ENCODE results near the gene GABRG3.
A peak's percentile ranks its signal among the peaks of the same experiment; 100 is the strongest.

GABRG3 gene

DNA sequence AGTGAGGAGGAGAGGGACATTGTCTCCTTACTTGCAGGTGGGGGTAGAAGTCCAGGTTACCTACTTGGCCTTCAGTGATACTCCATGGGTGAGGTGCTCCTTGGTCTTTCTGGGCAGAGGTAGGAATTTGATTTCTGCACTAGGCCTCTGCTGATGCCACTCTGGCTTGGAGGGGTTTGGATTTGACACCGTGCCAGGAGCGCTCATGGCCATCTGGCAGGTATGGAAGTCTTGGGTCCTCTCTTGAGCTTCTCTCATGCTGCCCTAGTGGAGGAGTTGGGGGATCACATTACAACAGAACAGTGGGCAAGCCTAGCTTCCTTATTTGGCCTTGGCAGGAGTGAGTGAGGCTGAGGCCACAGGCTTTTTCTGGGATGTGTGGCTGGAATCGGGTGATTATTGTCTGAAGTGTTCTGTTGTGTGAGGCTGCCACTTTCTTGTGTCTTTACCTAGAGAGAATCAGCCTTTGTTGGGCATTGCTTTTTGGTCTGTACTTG, 525.0 kb downstream of the GABRG3 start:
- DNase-seq (ENCODE audit: low read depth in 2 of 2) = no peak

DNA sequence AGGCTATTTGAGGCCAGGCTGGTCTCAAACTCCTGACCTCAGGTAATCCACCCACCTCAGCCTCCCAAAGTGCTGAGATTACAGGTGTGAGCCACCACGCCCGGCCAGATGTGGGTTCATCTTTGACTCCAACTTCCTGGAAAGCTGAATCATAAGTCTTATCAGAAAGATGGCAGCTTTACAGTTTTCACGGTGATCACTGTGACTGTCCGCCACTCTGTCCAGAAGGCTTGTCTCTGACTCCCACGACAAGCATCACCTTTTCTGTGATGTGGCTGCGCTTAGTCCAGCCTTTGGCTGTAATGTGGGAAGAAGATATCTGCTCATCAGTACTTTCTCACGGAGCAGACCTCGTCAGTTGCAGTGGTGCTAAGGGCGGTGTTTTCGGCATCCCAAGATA, 527.7 kb downstream of the GABRG3 start:
- DNase-seq (ENCODE audit: low read depth in 2 of 2) = no peak

DNA sequence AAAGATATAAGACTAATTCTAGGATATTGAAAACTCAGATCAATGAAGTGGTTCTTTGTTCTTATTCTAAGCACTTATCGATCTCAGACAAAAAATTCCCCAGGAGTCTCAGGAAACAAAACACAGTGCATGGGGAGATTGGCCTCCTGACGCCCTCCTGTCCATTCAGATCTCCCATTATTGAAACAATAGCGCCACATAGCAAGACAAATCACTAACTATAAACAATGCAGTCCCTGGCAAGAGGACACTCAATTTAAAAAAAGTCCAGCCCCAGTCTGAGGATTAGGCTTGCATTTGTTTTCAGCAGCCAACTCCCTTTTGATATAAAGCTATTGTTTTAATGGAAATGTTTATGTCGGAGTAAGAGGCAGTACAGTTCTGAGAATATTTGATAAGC, 528.2 kb downstream of the GABRG3 start:
- no peak for DNase-seq (ENCODE audit: low read depth in 2 of 2)

DNA sequence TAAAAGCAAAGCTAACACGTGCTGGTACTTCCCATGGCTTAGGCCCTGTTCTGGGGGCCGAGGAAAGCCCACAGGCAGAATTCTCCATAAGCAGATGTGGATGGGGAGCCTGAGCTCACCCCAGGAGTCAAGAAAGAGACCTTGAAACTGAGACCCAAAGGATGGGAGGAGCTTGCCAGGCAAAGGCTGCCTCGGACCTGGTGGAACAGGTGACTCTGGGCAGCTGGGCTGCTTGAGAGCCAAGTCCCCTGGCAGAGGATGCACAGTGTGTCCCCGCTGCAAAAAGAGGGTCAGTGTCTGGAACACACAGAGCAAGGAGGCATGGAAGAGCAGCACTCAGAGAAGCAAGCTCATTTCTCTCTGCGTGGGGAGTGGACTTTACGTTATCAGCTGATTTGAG, 528.7 kb downstream of the GABRG3 start:
- DNase-seq (ENCODE audit: low read depth in 2 of 2) = no peak

DNA sequence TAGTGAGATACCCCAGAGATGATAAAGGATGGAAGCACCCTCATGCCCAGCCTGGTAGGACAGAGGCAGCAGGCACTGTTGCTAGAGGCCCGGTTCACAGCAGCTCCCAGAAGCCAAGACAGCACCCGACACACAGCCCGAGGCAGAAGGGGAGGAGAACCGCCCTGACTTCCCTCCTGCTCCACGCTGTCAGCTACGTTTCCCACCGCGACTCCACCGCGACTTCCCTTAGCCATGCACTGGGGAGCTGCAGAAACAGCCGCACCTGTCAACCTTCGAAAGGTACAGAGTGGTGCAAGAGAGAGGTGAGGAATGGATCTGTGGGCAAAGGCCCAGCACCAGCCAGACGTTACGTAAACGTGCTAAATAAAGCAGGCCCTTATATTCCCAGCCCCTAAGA, 529.2 kb downstream of the GABRG3 start:
- no peak for DNase-seq (ENCODE audit: low read depth in 2 of 2)

DNA sequence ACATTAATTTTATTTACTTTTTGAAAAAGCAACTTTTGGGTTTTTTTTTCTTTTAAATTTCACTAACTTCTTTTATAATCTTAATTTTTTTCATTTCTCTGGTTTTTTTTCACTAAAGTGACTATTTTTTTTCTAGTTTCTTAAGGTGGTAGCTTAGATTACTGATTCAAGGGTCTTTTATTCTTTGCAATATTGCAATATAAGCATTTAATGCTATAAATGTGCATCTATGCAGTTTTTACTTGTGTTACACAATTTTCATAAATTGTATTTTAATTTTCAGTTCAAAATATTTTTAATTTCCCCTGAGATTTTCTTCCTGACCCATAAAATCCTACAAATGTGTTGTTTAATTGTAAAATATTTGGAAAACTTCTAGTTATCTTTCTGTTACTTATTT, 535.8 kb downstream of the GABRG3 start:
- DNase-seq (ENCODE audit: low read depth in 2 of 2) = no peak

DNA sequence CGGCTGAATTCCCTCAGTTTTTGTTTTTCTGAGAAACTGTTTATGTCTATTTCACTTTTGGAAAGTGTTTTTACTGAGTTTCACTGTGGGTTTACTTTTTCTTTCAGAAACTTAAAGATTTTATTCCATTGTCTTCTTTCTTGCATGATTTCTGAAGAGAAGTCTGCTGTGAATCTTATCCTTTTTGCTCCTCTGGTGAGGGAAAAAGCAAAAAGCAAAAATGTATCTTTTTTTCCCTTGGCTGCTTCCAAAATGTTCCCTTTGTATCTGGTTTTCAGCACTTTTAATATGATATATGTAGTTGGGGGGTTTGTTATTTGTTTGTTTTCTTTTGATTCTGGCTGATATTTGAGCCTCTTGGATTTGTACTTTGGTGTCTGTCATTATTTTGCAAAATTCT, 538.0 kb downstream of the GABRG3 start:
- no peak for DNase-seq (ENCODE audit: low read depth in 2 of 2)

DNA sequence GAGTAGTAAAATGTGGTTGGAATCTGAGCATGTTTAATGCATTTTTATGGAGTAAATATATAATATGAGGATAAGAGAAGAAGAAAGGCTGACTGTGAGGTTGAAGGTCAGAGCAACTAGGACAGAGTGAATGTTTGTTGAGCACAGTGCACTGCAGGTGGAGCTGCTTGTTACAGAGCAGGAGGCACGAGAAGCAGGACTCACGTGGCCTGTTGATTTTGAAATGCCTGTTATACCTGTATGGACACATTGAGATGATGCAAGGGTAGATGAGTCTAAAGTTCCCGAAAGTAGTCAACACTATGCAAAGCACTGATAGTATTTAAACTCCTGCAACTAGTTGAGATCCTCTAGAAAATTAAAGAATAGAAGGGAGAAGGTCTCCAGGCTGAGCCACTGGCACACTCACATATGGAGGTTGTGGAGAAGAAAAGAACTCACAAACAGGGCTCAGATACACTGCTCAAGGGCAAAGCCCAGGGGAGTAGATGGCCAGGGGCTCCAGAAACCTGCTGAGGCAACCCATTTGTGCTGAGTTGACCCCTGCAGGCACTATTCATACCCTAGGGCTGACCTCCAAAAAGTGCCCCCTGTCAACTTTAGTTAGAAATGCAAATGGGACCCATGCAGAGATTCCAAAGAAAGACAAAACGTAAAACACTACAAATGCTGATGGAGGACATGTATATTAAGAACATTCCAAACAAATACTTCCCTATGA, 541.5 kb downstream of the GABRG3 start:
- no peak for DNase-seq (ENCODE audit: low read depth in 2 of 2)

DNA sequence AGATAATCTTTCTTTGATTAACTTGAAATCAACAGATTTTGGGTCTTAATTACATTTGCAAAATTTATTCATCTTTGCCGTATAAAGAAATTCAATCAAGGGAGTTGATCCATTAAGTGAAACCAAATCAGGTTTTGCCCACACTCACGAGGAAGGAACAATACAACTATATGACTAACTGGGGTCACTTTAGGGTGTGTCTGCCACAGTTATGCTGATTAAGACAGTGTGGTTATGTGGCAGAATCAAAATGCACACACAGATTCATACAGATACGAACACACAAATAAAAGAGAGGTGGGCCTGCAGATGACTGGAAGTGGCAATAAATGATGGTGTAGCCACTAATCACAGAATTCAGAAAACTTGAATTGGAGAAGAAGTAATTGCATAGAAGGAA, 543.5 kb downstream of the GABRG3 start:
- DNase-seq (ENCODE audit: low read depth in 2 of 2) = no peak

DNA sequence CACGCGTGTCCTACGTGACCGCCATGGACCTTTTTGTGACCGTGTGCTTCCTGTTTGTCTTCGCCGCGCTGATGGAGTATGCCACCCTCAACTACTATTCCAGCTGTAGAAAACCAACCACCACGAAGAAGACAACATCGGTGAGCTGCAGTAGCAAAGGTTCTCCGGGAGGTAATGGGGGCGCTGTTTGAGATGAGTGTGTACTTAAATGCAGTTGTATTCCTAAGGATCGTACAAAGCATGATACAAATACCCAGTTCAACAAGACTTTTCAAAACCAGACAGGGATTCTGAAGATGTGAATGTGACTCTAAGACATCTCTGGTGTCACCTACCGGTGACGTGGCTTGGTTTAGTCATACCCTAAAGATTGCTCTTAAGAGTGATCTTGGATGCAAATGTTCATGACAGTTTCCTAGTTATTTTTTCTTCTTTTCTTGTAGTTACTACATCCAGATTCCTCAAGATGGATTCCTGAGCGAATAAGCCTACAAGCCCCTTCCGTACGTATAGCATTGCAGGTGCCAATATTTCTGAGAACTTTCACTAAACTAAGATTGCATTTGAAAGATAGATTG, 556.6 kb downstream of the GABRG3 start:
- DNase-seq (ENCODE audit: low read depth in 2 of 2) = no peak

DNA sequence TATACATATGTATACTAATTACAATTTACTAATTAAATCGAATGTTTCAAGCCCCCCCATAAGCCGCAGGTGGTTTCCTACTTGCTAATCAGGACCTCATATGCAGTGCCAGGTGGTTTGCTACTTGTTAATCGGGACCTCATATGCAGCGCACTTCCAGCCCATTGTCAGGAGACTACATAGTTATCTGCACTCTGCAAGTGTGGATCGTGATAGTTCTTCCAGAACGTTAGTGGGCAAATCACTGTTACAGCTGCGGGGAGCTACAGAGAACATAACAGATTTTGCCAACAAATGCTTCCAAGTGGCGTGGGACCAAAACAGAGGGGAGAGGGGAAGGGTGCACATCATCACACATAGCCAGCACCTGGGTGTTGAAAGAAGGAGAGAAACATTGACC, 558.4 kb downstream of the GABRG3 start:
- no peak for DNase-seq (ENCODE audit: low read depth in 2 of 2)

DNA sequence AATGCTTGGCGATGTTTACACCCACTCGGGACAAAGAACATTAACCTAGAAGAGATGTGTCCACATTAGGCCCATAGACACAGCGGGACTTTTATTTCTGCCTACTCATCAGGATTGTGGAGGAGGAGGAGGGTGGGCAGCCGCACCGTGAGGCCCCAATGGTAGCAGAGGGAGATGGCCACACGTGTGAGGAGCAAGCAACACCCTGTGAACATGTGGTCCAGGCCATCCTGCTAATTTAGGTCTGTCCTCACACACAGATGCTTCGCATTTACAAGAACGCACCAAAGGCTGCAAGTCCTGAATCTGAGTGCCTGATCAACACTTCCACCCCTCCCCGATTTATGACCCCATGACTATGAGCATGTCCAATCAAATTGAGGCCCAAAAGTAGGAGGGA, 560.0 kb downstream of the GABRG3 start:
- no peak for DNase-seq (ENCODE audit: low read depth in 2 of 2)

DNA sequence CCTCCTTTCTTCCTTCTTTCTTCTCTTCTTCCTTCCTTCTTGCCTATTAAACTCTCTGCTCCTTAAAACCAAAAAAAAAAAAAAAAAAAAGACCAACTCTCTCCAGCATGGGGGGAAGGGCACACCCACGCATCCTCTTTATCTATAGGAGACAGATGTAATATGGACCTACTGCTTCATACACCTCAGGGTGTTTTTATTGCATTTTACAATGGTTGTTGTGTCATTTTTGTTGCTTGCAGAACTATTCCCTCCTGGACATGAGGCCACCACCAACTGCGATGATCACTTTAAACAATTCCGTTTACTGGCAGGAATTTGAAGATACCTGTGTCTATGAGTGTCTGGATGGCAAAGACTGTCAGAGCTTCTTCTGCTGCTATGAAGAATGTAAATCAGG, 561.4 kb downstream of the GABRG3 start:
- DNase-seq (ENCODE audit: low read depth in 2 of 2) = no peak

DNA sequence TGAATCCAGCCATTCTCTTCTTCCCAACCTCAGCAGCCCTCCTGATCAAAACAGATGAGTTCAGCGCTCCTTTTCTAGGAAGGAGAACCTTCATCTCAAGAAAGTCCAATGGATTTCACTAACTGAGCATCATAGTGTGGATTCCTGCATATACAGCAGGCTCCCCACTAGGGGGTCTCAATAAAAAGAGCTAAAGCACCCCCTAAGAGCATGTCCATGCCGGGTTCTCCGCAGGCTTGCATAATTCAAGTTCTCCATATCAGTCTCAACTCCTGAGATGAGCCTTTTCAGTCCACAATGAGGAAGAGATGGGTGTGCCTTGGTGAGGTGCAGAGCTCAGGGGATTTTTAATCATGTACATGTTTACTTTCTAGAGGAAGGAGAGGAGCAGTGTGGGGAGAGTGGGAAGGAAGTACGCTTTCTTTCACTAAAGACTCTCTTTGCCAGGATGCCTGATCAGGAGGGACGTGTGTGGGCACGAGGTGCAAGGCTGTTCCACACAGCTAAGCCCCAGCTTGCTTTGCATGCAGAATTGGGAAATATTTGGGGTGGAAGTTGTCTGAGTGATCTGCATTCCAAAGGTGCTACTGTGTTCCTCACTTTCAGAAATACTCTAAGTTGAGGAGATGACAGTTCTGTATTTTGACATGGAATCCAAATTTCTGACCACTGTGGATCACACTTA, 564.6 kb downstream of the GABRG3 start:
- no peak for DNase-seq (ENCODE audit: low read depth in 2 of 2)

DNA sequence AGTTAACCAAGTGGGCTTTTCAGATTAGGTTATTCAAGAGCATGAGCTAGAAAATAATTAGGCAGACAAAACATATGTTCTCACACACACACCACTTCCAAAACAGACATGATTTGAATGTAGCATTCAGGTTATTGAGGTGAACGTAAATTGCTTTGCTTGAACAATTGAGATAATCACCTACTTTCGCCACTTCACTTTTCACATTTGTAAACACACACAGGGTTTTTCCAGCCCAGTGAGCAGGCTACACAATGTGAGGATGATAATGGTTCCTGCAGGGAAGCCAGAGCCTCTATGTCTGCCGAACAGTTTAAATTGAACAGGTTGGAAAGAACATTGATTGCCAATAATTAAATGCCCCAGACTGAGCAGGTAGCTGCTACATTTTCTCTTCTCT, 567.3 kb downstream of the GABRG3 start:
- no peak for DNase-seq (ENCODE audit: low read depth in 2 of 2)

DNA sequence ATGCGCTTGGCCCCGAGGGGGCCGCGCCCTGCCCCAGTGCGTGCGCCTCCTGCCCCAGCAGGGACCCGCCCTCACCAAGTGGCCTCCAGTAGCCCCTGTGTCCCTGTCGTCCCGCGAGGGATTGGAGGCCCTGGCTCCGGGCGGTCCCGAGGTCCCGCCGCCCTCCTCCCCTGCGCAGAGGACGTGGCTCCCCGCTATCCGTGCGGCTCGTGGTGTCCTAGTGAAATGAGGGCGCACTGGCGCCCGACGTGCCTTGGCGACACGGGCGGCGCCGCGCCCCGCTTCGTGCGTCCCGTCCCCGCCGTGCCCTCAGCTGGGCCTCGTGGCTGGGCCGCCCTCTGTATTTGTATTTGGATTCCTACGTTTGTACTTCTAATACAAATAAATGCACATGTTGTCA, 570.6 kb downstream of the GABRG3 start:
- DNase-seq (ENCODE audit: low read depth in 2 of 2) = no peak

DNA sequence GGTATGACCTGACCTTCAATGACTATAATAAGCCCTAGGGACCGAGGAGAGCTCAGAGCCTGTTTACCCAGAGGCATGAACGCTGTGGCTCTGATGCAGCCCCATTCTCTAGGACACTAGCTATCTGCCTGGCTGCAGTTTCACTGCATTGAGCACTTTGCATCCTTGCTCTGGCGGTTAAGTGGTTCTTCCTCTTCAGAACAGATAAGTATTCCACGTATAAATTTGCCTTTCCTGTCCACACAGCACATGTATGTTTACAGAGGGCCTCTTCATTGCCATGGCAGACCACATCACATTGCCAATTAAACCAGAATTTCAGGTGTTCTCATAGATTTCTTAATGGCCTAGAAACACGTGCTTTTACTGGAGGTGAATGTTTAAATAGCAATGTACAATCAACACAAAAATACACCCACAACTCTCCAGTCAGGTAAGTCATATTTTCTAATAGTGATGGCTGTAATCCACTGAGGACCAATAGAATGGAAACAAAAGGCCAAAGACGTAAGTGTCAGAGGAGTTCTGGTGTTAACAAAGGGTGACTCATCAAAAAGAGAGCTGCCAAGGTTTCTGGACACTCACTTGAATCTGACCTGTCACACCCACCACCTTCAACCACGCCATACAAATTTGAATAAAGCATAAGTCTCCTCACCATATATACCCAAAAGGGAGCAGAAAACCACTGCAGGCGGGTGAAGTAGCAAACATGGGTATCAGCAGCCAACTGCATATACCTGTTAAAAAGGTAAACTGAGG, 574.7 kb downstream of the GABRG3 start:
- no peak for DNase-seq (ENCODE audit: low read depth in 2 of 2)

DNA sequence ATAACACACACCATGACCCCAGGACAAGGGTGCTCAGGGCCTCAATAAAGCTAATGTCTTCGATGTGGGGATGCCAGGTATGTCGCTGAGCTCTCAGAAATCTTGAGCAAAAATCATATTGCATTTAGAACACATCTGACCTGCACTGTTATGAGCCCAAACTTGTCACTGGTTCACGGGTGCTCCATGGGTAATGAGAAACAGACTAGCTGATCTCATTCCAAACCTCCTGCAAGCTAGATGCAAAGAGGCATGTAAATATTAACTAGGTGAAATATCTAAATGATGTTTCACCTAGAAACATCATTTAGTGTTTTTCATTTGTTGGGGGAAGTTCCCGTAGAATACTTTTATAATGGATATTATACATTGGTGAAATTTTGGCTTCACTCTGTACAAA, 578.8 kb downstream of the GABRG3 start:
- peak in 1 of 2 experiments; percentile 4 for DNase-seq (ENCODE audit: low read depth in 2 of 2)

DNA sequence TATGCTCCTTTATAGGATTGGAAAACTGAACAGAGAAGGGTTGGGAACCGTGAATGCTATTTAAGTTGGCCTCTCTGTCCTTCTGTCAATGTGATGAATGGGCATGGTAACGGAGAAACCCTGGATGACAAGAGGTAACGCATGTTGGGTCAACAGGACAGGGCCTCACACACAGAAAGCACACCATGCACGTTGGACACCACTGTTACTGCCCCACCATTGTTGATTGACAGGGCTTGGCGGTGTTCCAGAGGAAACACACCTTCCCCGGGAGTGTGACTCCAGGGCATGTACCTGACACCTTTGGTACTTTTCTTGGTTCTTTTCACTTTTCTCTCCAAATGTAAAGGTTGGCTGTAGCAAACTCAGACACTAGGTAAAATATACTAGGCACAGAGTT, 579.7 kb downstream of the GABRG3 start:
- no peak for DNase-seq (ENCODE audit: low read depth in 2 of 2)

DNA sequence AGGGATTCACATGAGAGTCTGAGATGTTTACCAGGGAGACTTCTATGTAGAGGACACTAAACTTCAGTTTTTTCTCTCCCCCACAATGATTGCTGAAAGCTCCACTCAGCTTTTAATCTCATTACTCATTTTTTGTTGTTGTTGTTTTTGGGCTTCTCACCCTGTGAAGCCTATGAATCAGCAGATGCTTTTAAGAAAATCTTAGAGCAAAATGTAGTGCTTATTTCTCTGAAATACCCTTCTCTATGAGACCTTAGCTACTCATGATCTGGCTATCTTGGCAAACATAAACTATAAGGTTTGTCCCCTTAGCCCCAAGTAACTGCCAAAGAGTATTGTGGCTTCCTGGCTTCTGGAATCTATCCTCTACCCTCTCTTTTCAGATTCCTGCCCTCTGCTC, 590.8 kb downstream of the GABRG3 start:
- DNase-seq (ENCODE audit: low read depth in 2 of 2) = no peak

DNA sequence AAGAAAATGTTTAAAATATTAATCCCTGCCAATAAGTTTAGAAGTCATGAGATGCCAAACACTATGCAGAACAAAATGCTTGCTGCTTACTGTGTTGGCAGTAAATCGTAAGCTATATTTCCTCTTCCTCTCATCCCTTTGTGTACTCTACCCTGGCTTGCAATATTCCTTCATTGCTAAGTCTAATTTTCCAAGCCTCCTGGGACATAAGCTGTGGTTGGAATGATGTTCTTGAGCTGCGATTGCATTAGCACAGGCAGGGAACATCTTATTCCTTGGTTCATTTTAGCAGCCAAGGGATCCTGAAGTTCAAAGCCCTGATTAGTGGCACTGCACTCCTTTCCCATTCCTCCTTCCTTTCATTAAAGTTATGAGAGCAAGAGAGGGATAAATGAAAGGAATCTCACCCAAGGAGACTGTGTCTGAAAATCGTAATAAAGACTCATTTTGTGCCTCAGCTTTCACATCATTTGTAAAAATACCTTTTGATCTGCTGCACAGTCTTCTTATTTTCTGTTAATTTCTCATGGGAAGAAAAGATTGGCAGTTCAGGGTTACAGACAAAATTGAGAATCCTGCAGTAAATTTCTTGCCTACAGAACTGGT, 592.9 kb downstream of the GABRG3 start:
- no peak for DNase-seq (ENCODE audit: low read depth in 2 of 2)

DNA sequence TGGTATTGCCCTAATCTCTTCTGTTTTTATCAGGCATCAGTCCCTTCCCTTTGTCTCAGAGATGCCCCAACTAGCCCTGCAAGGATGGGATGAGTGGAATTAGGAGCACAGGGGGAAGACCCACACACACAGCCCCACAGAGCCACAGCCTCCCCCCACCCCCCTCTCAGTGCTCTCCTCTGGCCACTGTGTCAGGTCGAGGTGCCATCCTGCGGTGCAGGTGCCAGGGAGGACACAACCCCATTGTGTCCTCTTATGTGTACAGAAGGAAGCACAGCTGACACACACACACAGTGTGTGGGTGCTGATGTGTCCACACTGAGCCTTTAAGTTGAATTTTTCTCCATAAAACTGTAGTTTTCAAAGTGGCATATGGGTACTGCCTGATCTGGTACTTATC, 593.7 kb downstream of the GABRG3 start:
- no peak for DNase-seq (ENCODE audit: low read depth in 2 of 2)

Measured in fibroblast of skin of left quadriceps (primary cell).